OCI-LY1 (cell line): ENCODE measurements around the gene MXI1.

Source experiments
- H2AFZ ChIP-seq: fragments of 200-600 bp; sonication (generic), shearing (Covaris generic); 2 replicates; pipeline ENCODE4 v1.6.0; 2014; ENCODE audit warnings: antibody characterized with exemption, mild to moderate bottlenecking, low read length
- H3F3A ChIP-seq: fragments of 200-600 bp; sonication (generic), shearing (Covaris generic); 2 replicates; pipeline ENCODE4 v1.6.0; 2014; ENCODE audit warnings: mild to moderate bottlenecking, antibody characterized with exemption, low read length, moderate library complexity; ENCODE audit not compliant: insufficient read depth
- H3K27ac ChIP-seq: fragments of 200-600 bp; sonication (generic); 2 replicates; pipeline ENCODE4 v1.5.1; 2014; ENCODE audit warnings: low read length, mixed run types, mild to moderate bottlenecking, low read depth; ENCODE audit not compliant: poor library complexity, severe bottlenecking
- H3K27me3 ChIP-seq: fragments of 200-600 bp; sonication (generic); 2 replicates; pipeline ENCODE4 v1.6.0; 2014; ENCODE audit warnings: antibody characterized with exemption, mild to moderate bottlenecking, low read length, moderate library complexity; ENCODE audit not compliant: insufficient read depth
- H3K36me3 ChIP-seq: fragments of 200-600 bp; sonication (generic); 2 replicates; pipeline ENCODE4 v1.6.1; 2014; ENCODE audit warnings: mild to moderate bottlenecking, antibody characterized with exemption, low read length, moderate library complexity, mixed read lengths; ENCODE audit not compliant: insufficient read depth
- H3K4me1 ChIP-seq: fragments of 200-600 bp; sonication (generic); 2 replicates; pipeline ENCODE4 v1.5.1; 2014; ENCODE audit warnings: mild to moderate bottlenecking, low read length, moderate library complexity; ENCODE audit not compliant: insufficient read depth, severe bottlenecking
- H3K4me2 ChIP-seq: fragments of 200-600 bp; sonication (generic), shearing (Covaris generic); 2 replicates; pipeline ENCODE4 v1.6.1; 2014; ENCODE audit warnings: low read length
- H3K4me3 ChIP-seq: fragments of 200-600 bp; sonication (generic); 2 replicates; pipeline ENCODE4 v1.5.1; 2014; ENCODE audit warnings: low read length, low read depth, mild to moderate bottlenecking, mixed read lengths; ENCODE audit not compliant: poor library complexity, severe bottlenecking
- H3K79me2 ChIP-seq: fragments of 200-600 bp; shearing (Covaris generic); 2 replicates; pipeline ENCODE4 v1.6.1; 2016; ENCODE audit warnings: mixed run types, low read length, mixed read lengths; ENCODE audit not compliant: insufficient read depth
- H3K9ac ChIP-seq: fragments of 200-600 bp; sonication (generic), shearing (Covaris generic); 2 replicates; pipeline ENCODE4 v1.6.1; 2014; ENCODE audit warnings: mild to moderate bottlenecking, low read length, mixed read lengths
- H3K9me2 ChIP-seq: fragments of 200-600 bp; sonication (generic), shearing (Covaris generic); 2 replicates; pipeline ENCODE4 v1.6.1; 2014; ENCODE audit warnings: low read depth, mild to moderate bottlenecking, low read length, mixed read lengths
- H3K9me3 ChIP-seq: fragments of 200-600 bp; shearing (Covaris generic); 2 replicates; pipeline ENCODE4 v1.6.1; 2014; ENCODE audit warnings: low read length, mixed read lengths
- H4K20me1 ChIP-seq: fragments of 200-600 bp; sonication (generic), shearing (Covaris generic); 2 replicates; pipeline ENCODE4 v1.6.0; 2016; ENCODE audit warnings: mild to moderate bottlenecking, low read length; ENCODE audit not compliant: insufficient read depth
- EZH2 ChIP-seq: fragments of 200-600 bp; sonication (generic), shearing (Covaris generic); IDR thresholded peaks from 2 replicates; pipeline ENCODE4 v1.8.0; 2017; ENCODE audit warnings: borderline replicate concordance, mixed run types, mild to moderate bottlenecking, antibody characterized with exemption, low read length, moderate library complexity, mixed read lengths
- TF ChIP-seq, protein P1 (sequence below): fragments of 200-600 bp; sonication (generic), shearing (Covaris generic); IDR thresholded peaks from 2 replicates; pipeline ENCODE4 v1.5.1; 2017; ENCODE audit warnings: mild to moderate bottlenecking, antibody characterized with exemption, low read length, moderate library complexity, mixed read lengths

The MXI1 gene

DNA sequence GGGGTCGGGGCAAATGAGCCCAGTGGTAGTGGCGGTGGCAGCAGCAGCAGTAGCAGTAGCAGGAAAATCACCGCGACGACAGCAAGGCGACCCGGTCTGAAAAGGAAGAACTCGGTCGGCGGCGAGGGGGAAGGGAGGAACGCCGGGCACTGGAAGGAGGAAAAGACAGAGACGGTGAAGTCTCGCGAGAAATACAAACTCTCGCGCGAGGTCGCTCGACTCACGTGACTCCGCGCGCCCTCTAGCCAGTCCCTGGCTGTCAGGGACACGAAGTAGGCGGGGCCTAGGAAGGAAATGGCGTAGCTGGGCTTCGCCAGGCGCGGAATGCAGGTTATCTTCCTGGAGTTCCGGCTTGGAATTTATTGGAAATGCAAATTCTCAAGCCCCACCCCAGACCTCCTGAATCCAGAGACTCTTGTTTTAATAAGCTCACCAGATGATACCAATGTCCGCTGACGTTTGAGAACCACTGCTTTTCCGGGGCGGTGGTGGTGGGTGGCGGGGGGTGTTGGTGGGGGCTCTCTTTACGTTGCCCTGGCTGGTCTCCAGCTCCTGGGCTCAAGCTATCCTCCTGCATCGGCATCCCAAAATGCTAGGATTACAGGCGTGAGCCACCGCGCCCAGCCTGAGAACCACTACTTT is 97.5 kb downstream of the MXI1 start, which contains the start of gene SMNDC1:
TSS of gene SMNDC1 (minus strand) at position 141 of the 642 bp plus-strand sequence. CDS start 1,333 bp downstream, outside the sequence.
- TF ChIP-seq EZH2 = no peak
- TF ChIP-seq, protein P1, sequence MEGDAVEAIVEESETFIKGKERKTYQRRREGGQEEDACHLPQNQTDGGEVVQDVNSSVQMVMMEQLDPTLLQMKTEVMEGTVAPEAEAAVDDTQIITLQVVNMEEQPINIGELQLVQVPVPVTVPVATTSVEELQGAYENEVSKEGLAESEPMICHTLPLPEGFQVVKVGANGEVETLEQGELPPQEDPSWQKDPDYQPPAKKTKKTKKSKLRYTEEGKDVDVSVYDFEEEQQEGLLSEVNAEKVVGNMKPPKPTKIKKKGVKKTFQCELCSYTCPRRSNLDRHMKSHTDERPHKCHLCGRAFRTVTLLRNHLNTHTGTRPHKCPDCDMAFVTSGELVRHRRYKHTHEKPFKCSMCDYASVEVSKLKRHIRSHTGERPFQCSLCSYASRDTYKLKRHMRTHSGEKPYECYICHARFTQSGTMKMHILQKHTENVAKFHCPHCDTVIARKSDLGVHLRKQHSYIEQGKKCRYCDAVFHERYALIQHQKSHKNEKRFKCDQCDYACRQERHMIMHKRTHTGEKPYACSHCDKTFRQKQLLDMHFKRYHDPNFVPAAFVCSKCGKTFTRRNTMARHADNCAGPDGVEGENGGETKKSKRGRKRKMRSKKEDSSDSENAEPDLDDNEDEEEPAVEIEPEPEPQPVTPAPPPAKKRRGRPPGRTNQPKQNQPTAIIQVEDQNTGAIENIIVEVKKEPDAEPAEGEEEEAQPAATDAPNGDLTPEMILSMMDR = no peak

DNA sequence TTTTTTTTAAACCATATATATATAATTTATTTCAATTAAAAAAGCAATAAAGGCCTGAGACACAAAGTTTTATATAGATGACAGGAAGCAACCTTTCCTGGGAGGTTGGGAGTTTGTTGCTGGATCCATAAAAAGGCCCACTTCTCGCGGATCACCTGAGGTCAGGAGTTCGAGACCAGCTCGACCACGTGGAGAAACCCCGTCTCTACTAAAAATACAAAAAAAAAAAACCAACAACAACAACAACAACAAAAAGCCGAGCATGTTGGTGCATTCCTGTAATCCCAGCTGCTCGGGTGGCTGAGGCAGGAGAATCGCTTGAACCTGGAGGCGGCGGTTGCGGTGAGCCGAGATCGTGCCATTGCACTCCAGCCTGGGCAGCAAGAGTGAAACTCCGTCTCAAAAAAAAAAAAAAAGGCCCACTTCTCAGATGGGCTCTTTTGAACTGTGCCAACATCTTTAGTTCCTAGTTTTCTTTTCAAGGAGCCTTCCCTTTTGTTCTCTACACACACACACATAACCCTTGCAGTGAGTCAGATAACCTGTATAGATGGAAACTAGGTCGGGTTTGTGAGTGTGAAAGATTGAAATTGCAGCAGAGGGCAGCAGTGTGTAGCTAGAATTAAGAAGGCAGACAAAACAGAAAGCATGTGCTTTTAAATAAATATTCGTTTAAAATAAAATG is 98.5 kb downstream of the MXI1 start:
- Histone ChIP-seq H3K9me2 (no peaks in the 10 kb centered on the region), H3K79me2 (peaks cover 36% of the 10 kb centered on the region), H3K4me3 (peak overlapping the region; percentile 98), H3K27me3 (no peaks in the 10 kb centered on the region), H3K27ac (peak overlapping the region; percentile 79), H3K9me3 (no peaks in the 10 kb centered on the region), H3F3A (no peaks in the 10 kb centered on the region), H4K20me1 (no peaks in the 10 kb centered on the region), H3K4me2 (peak overlapping the region; percentile 88), H2AFZ (no peak overlapping the region), H3K9ac (no peak overlapping the region; the same call in 1 of the 2 replicates), H3K4me1 (peaks cover 40% of the 10 kb centered on the region), H3K36me3 (peaks cover 28% of the 10 kb centered on the region)
- TF ChIP-seq, protein P1 = peak; percentile 75
- no peak for TF ChIP-seq EZH2

More for the DNA sequence above, 97.5 kb downstream of the MXI1 start, which contains the start of gene SMNDC1:
- Histone ChIP-seq H3K4me2 (peak within 1 kb of the TSS; percentile 88), H3K9me2 (no peaks in the 10 kb centered on the region), H3K79me2 (peaks cover 43% of the 10 kb centered on the region), H3K9me3 (no peaks in the 10 kb centered on the region), H4K20me1 (no peaks in the 10 kb centered on the region), H3K36me3 (peaks cover 39% of the 10 kb centered on the region), H3K27me3 (no peaks in the 10 kb centered on the region), H2AFZ (peak within 1 kb of the TSS; percentile 43; the same call in 1 of the 2 replicates), H3K9ac (peak within 1 kb of the TSS; percentile 98), H3K4me3 (peak within 1 kb of the TSS; percentile 98), H3F3A (no peaks in the 10 kb centered on the region), H3K27ac (peak within 1 kb of the TSS; percentile 79), H3K4me1 (peaks cover 40% of the 10 kb centered on the region)

DNA sequence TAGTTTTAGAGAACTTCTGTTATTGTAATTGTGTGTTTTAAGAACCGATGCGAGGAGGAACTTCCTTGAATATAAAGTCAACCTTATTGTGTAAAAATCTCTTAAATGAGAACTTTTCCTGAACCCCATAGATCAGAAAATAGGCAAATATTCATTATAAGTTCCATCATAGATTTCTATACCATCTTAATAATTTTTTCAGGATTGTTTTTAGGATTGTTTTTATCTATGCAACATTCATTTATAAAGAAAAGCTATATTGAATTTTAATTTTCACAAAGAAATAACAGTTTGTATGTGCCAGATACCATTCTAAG is 99.0 kb downstream of the MXI1 start:
- H3F3A ChIP-seq = no peaks in the 10 kb centered on the region
- no peaks in the 10 kb centered on the region for H3K9me3 ChIP-seq
- TF ChIP-seq EZH2 = no peak
- TF ChIP-seq, protein P1 = no peak
- peaks cover 31% of the 10 kb centered on the region for H3K79me2 ChIP-seq
- no peak overlapping the region for H3K4me3 ChIP-seq
- H4K20me1 ChIP-seq = no peaks in the 10 kb centered on the region
- H3K9me2 ChIP-seq = no peaks in the 10 kb centered on the region
- no peak overlapping the region for H3K27ac ChIP-seq
- peak overlapping the region; percentile 19 for H3K4me2 ChIP-seq
- H3K9ac ChIP-seq = no peak overlapping the region
- H2AFZ ChIP-seq = no peak overlapping the region
- peaks cover 23% of the 10 kb centered on the region for H3K36me3 ChIP-seq
- peaks cover 44% of the 10 kb centered on the region for H3K4me1 ChIP-seq
- no peaks in the 10 kb centered on the region for H3K27me3 ChIP-seq
